ENCODE measurements around the gene DCAF12L2. TPM values are rescaled to one million over a fixed set of nuclear protein-coding genes. Genes with fewer than 3 reads are reported as not detected.
"Not testable (repeated sequence)": the region's sequence is repeated elsewhere in the genome, so short reads cannot be mapped to it uniquely, and the experiment has no call there.

DCAF12L2 gene
- total RNA-seq (2022): not detected in 2 replicates
- Bru-seq, nascent RNA: not detected
- BruChase-seq, experiment 1, labeled RNA remaining after a 2-hour chase: not detected
- BruChase-seq, experiment 2, labeled RNA remaining after a 6-hour chase: not detected
- long read RNA-seq: 0 reads

- Mint-ChIP-seq H3K4me1 (ENCODE audit: low read depth, unreplicated experiment) (no peaks in the 10 kb centered on the region), H3K27ac (ENCODE audit: unreplicated experiment) (no peak within 1 kb of the TSS), H3K36me3 (ENCODE audit: insufficient read depth, unreplicated experiment) (no peaks in the 10 kb centered on the region), H3K9me3 (ENCODE audit: unreplicated experiment) (no peaks in the 10 kb centered on the region), H3K4me3 (ENCODE audit: unreplicated experiment) (no peak within 1 kb of the TSS), H3K27me3 (ENCODE audit: insufficient read depth, unreplicated experiment) (no peaks in the 10 kb centered on the region)
- Histone ChIP-seq H3K27me3 (replicated peaks; ENCODE audit: control insufficient read depth, insufficient read depth, low read length) (no peaks in the 10 kb centered on the region), H3K4me3 (ENCODE audit: low read depth, low read length) (no peak within 1 kb of the TSS), H3K9me3 (no peaks in the 10 kb centered on the region), H3K4me1 (no peaks in the 10 kb centered on the region), H3K36me3 (ENCODE audit: control insufficient read depth, insufficient read depth, low read length) (no peaks in the 10 kb centered on the region)
- TF ChIP-seq CTCF (IDR thresholded peaks at IDR 0.05; ENCODE audit: insufficient read depth in 1 of 2, low read depth in 1 of 2, low read length in 1 of 2, severe bottlenecking in 1 of 2, unreplicated experiment in 1 of 2): no peak
- no peak for DNase-seq
- intact Hi-C loops (cut with micrococcal nuclease; ENCODE audit: unreplicated experiment): no loop called here
- ChIA-PET CTCF (no interaction called here), POLR2A (no interaction called here)
- BruUV-seq (replicated peaks): no TSS peak
Measured at GRCh38 chrX:126165721-126166461, at the start of gene DCAF12L2. TSS of gene DCAF12L2 (minus strand) at chrX:126166289. CDS start at chrX:126165924, 365 bp downstream.

- H3K27me3 Mint-ChIP-seq (ENCODE audit: insufficient read depth, unreplicated experiment); H3K4me1 ChIP-seq; H3K36me3 Mint-ChIP-seq (ENCODE audit: insufficient read depth, unreplicated experiment); H3K4me1 Mint-ChIP-seq (ENCODE audit: low read depth, unreplicated experiment); BruUV-seq (replicated peaks); H3K9me3 ChIP-seq; intact Hi-C loops (cut with micrococcal nuclease; ENCODE audit: unreplicated experiment); H3K4me3 Mint-ChIP-seq (ENCODE audit: unreplicated experiment); CTCF ChIA-PET; H3K27ac Mint-ChIP-seq (ENCODE audit: unreplicated experiment); H3K4me3 ChIP-seq (ENCODE audit: low read depth, low read length); POLR2A ChIA-PET; DNase-seq; H3K36me3 ChIP-seq (ENCODE audit: control insufficient read depth, insufficient read depth, low read length); H3K9me3 Mint-ChIP-seq (ENCODE audit: unreplicated experiment); H3K27me3 ChIP-seq (replicated peaks; ENCODE audit: control insufficient read depth, insufficient read depth, low read length): not testable (repeated sequence)
Measured at GRCh38 chrX:126190888-126191287, 24.8 kb upstream of the DCAF12L2 start.

- no peak overlapping the region for H3K4me3 ChIP-seq (ENCODE audit: low read depth, low read length)
- TF ChIP-seq CTCF (IDR thresholded peaks at IDR 0.05; ENCODE audit: insufficient read depth in 1 of 2, low read depth in 1 of 2, low read length in 1 of 2, severe bottlenecking in 1 of 2, unreplicated experiment in 1 of 2): no peak
- BruUV-seq (replicated peaks): no TSS peak
- H3K4me1 Mint-ChIP-seq (ENCODE audit: low read depth, unreplicated experiment): no peaks in the 10 kb centered on the region
- no peaks in the 10 kb centered on the region for H3K9me3 ChIP-seq
- H3K27ac Mint-ChIP-seq (ENCODE audit: unreplicated experiment): no peak overlapping the region
- H3K27me3 ChIP-seq (replicated peaks; ENCODE audit: control insufficient read depth, insufficient read depth, low read length): no peaks in the 10 kb centered on the region
- no peak overlapping the region for H3K4me3 Mint-ChIP-seq (ENCODE audit: unreplicated experiment)
- ChIA-PET POLR2A (no interaction called here), CTCF (no interaction called here)
- no peaks in the 10 kb centered on the region for H3K36me3 ChIP-seq (ENCODE audit: control insufficient read depth, insufficient read depth, low read length)
- no peak for DNase-seq
- no peaks in the 10 kb centered on the region for H3K27me3 Mint-ChIP-seq (ENCODE audit: insufficient read depth, unreplicated experiment)
- H3K4me1 ChIP-seq: no peaks in the 10 kb centered on the region
- H3K36me3 Mint-ChIP-seq (ENCODE audit: insufficient read depth, unreplicated experiment): no peaks in the 10 kb centered on the region
- H3K9me3 Mint-ChIP-seq (ENCODE audit: unreplicated experiment): no peaks in the 10 kb centered on the region
- intact Hi-C loops (cut with micrococcal nuclease; ENCODE audit: unreplicated experiment): no loop called here
Measured at GRCh38 chrX:126177133-126177840, 11.2 kb upstream of the DCAF12L2 start.
